ENCODE results near the gene CACNA1E.

The CACNA1E gene

GRCh38 chr1:181476581-181476980, 6.7 kb upstream of the CACNA1E start:
- TF ChIP-seq ZFP30 (CRISPR knock-in tag; IDR thresholded peaks at IDR 0.05) = no peak
- no peak for ATAC-seq

GRCh38 chr1:181478306-181478705, 5.0 kb upstream of the CACNA1E start:
- ATAC-seq = no peak
- no peak for TF ChIP-seq ZNF565 (CRISPR knock-in tag; conservative IDR thresholded peaks at IDR 0.05; ENCODE audit: low read depth)
- TF ChIP-seq TCF4 (CRISPR knock-in tag; IDR thresholded peaks at IDR 0.05; ENCODE audit: borderline replicate concordance) = no peak
- no peak for TF ChIP-seq ISL1 (CRISPR knock-in tag; IDR thresholded peaks at IDR 0.05)
- TF ChIP-seq CSRNP3 (CRISPR knock-in tag; IDR thresholded peaks at IDR 0.05) = no peak
- no peak for TF ChIP-seq ZFP30 (CRISPR knock-in tag; IDR thresholded peaks at IDR 0.05)
- no peak for TF ChIP-seq TSHZ2 (CRISPR knock-in tag; IDR thresholded peaks at IDR 0.05)
- TF ChIP-seq CSDC2 (CRISPR knock-in tag; IDR thresholded peaks at IDR 0.05) = no peak
- TF ChIP-seq TOX (CRISPR knock-in tag; IDR thresholded peaks at IDR 0.05; ENCODE audit: borderline replicate concordance) = no peak
- TF ChIP-seq ESRRG (CRISPR knock-in tag; IDR thresholded peaks at IDR 0.05) = no peak
- TF ChIP-seq ZC3H10 (CRISPR knock-in tag; IDR thresholded peaks at IDR 0.05) = no peak

GRCh38 chr1:181479137-181479745, 4.1 kb upstream of the CACNA1E start:
- peak; percentile 94 for ATAC-seq
- no peak for TF ChIP-seq TSHZ2 (CRISPR knock-in tag; IDR thresholded peaks at IDR 0.05)

GRCh38 chr1:181482001-181482430, 1.3 kb upstream of the CACNA1E start:
- no peak for ATAC-seq
- TF ChIP-seq POU6F1 (CRISPR knock-in tag; IDR thresholded peaks at IDR 0.05; ENCODE audit: borderline replicate concordance, low read depth) (no peak), TOX (CRISPR knock-in tag; IDR thresholded peaks at IDR 0.05; ENCODE audit: borderline replicate concordance) (no peak), PPARA (CRISPR knock-in tag; IDR thresholded peaks at IDR 0.05; ENCODE audit: borderline replicate concordance) (no peak), ZNF565 (CRISPR knock-in tag; conservative IDR thresholded peaks at IDR 0.05; ENCODE audit: low read depth) (no peak), ZC3H10 (CRISPR knock-in tag; IDR thresholded peaks at IDR 0.05) (no peak), CSRNP3 (CRISPR knock-in tag; IDR thresholded peaks at IDR 0.05) (no peak), BACH2 (CRISPR knock-in tag; IDR thresholded peaks at IDR 0.05; ENCODE audit: borderline replicate concordance) (no peak), ZNF8 (CRISPR knock-in tag; IDR thresholded peaks at IDR 0.05) (no peak), PATZ1 (CRISPR knock-in tag; IDR thresholded peaks at IDR 0.05; ENCODE audit: borderline replicate concordance) (no peak), ISL1 (CRISPR knock-in tag; IDR thresholded peaks at IDR 0.05) (no peak), CREB5 (CRISPR knock-in tag; IDR thresholded peaks at IDR 0.05; ENCODE audit: low read depth) (no peak), OSR1 (CRISPR knock-in tag; IDR thresholded peaks at IDR 0.05) (no peak), TCF4 (CRISPR knock-in tag; IDR thresholded peaks at IDR 0.05; ENCODE audit: borderline replicate concordance) (no peak), RARB (CRISPR knock-in tag; IDR thresholded peaks at IDR 0.05) (no peak)

Measured in SK-N-SH treated with all-trans-retinoic acid at 6 μM for 48 hours (cell line).